Smooth muscle cell (in vitro differentiated cells): ENCODE results near the gene NEURL1. TPM values are rescaled to one million over a fixed set of nuclear protein-coding genes. Genes with fewer than 3 reads are reported as not detected.
A peak's percentile ranks its signal among the peaks of the same experiment; 100 is the strongest.

Experiments used
- DNase-seq: peaks from one replicate; lab custom pipeline; 2025; ENCODE audit not compliant: unreplicated experiment; lab: John Stamatoyannopoulos, UW
- H2AFZ ChIP-seq: fragments of 200-600 bp; sonication (generic); 2 replicates; pipeline ENCODE4 v1.6.0; 2016; ENCODE audit warnings: antibody characterized with exemption, low read depth, mild to moderate bottlenecking
- H3F3A ChIP-seq: fragments of 200-600 bp; sonication (generic); 2 replicates; pipeline ENCODE4 v1.6.0; 2017; ENCODE audit warnings: antibody characterized with exemption, low read depth
- H3K27ac ChIP-seq: fragments of 200-600 bp; sonication (generic); 2 replicates; pipeline ENCODE4 v1.5.1; 2016; ENCODE audit warnings: low read depth, mild to moderate bottlenecking
- H3K27me3 ChIP-seq: fragments of 200-600 bp; sonication (generic); 2 replicates; pipeline ENCODE4 v1.6.1; 2016; ENCODE audit warnings: low read depth, mild to moderate bottlenecking
- H3K36me3 ChIP-seq: fragments of 200-600 bp; sonication (generic); 2 replicates; pipeline ENCODE4 v1.5.1; 2016; ENCODE audit warnings: low read depth
- H3K4me1 ChIP-seq: fragments of 200-600 bp; sonication (generic); 2 replicates; pipeline ENCODE4 v1.5.1; 2016; ENCODE audit warnings: low read depth
- H3K4me2 ChIP-seq: fragments of 200-600 bp; sonication (generic); 2 replicates; pipeline ENCODE4 v1.6.0; 2016; ENCODE audit warnings: mild to moderate bottlenecking
- H3K4me3 ChIP-seq: fragments of 200-600 bp; sonication (generic); 2 replicates; pipeline ENCODE4 v1.5.1; 2016; ENCODE audit warnings: mild to moderate bottlenecking
- H3K79me2 ChIP-seq: fragments of 200-600 bp; sonication (generic); 2 replicates; pipeline ENCODE4 v1.6.0; 2016; ENCODE audit warnings: low read depth, mild to moderate bottlenecking
- H3K9ac ChIP-seq: fragments of 200-600 bp; sonication (generic); 2 replicates; pipeline ENCODE4 v1.6.0; 2016; ENCODE audit warnings: low read depth
- H3K9me3 ChIP-seq: fragments of 200-600 bp; sonication (generic); replicated peaks from 2 replicates; pipeline ENCODE4 v1.5.1; 2016; ENCODE audit warnings: low read depth
- H4K20me1 ChIP-seq: fragments of 200-600 bp; sonication (generic); 2 replicates; pipeline ENCODE4 v1.6.0; 2016; ENCODE audit warnings: low read depth
- WGBS: methylation state at CpG from one replicate; pipeline ENCODE4 v1.1.7; 2016; ENCODE audit warnings: low lambda C conversion rate; 5-methylcytosine and 5-hydroxymethylcytosine counted together
- polyA plus RNA-seq: library from polyadenylated mRNA; unstranded; fragments of >200 nt; fragmentation: Nextera tagmentation; extraction: Ambion mirVana; gene quantifications from 2 replicates; pipeline ENCODE4 v1.2.1, GENCODE V29; 2016
- total RNA-seq: library from RNA; depleted of rRNA; stranded (reverse); fragments of >200 nt; gene quantifications from 2 replicates; pipeline ENCODE4 v1.2.3, GENCODE V29; 2014
- TF ChIP-seq, protein P1 (sequence below): fragments of 200-600 bp; sonication (generic); IDR thresholded peaks from 2 replicates; pipeline ENCODE4 v1.5.1; 2017; ENCODE audit warnings: borderline replicate concordance, mild to moderate bottlenecking, antibody characterized with exemption; ENCODE audit not compliant: insufficient read depth, poor library complexity, severe bottlenecking

The NEURL1 gene
- total and polyA plus RNA-seq, 2 experiments from 2014 or later = 0.04 to 0.91 TPM

DNA sequence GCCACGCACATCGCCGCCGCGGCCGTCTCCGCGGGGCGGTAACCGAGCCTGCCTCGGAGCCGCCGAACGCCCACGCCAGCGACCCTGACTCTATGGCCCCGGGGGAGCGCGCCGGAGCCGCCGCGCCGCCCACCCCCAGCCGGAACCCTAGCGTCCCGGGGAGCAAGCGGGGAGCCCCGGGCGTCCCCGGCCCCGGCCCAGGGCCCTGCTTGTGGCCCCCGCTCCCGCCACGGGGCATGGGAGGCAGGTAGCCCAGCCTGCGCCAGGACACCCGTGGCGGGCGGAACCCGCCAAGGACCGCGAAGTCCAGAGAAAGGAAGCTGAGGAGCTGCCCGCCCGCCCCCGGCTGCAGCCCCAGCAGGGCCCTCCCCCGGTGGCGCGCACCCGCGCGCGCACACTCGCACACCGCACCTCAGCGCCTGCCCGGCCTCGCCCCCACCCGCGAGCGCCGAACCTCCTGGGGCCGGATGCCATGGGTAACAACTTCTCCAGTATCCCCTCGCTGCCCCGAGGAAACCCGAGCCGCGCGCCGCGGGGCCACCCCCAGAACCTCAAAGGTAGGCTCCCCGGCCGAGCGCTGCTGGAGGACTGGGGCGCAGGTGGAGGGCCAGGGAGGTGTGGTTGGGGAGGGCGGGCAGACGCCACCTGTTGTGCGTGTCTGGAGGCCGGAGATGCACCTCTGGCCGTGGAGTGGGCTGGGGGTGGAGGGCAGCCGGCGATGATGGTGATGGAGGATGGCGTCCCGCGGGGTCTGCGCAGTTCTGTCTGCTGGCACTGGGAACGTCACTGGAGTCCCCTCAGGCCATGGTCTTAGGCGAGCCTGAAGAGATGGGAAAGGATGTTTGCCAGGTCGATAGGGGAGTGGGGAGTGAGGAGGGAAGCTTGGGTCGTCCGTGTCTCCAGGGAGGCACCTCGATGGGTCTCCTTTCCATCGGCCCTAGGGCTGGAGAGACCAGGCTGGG lies 692 bp downstream of the NEURL1 start:
- Histone ChIP-seq H3K9me3 (no peaks in the 10 kb centered on the region), H3K4me3 (peak overlapping the region; percentile 64), H3K4me1 (peaks cover 4% of the 10 kb centered on the region), H3K36me3 (no peaks in the 10 kb centered on the region), H3K4me2 (peak overlapping the region; percentile 92), H3K79me2 (no peaks in the 10 kb centered on the region), H3K9ac (no peak overlapping the region), H4K20me1 (no peaks in the 10 kb centered on the region), H2AFZ (peak overlapping the region; percentile 69), H3F3A (peaks cover 12% of the 10 kb centered on the region), H3K27ac (no peak overlapping the region), H3K27me3 (peaks cover 46% of the 10 kb centered on the region)
- WGBS = 8% methylated on average over 27 of the region's 92 CpGs
- TF ChIP-seq, protein P1, sequence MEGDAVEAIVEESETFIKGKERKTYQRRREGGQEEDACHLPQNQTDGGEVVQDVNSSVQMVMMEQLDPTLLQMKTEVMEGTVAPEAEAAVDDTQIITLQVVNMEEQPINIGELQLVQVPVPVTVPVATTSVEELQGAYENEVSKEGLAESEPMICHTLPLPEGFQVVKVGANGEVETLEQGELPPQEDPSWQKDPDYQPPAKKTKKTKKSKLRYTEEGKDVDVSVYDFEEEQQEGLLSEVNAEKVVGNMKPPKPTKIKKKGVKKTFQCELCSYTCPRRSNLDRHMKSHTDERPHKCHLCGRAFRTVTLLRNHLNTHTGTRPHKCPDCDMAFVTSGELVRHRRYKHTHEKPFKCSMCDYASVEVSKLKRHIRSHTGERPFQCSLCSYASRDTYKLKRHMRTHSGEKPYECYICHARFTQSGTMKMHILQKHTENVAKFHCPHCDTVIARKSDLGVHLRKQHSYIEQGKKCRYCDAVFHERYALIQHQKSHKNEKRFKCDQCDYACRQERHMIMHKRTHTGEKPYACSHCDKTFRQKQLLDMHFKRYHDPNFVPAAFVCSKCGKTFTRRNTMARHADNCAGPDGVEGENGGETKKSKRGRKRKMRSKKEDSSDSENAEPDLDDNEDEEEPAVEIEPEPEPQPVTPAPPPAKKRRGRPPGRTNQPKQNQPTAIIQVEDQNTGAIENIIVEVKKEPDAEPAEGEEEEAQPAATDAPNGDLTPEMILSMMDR = no peak
- no peak for DNase-seq

DNA sequence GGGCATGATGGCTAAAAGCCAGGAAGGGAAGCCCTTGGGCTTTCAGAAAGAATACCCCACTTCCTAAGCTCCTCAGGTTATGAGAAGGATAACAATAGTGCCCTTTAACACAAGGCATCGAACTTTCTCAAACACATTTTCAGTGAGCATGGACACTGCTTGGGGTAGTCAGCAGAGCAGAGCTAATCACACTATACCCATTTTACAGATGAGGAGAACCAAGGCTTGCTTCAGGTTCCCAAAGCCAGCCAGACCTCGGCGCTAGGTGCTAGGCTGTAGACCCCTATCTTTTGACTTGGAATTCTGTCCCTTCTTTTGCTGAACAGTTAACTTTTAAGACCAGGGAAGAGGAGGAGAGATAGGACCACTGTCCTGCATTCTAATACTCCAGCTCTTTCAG lies 1.8 kb downstream of the NEURL1 start:
- peaks cover 46% of the 10 kb centered on the region for H3K27me3 ChIP-seq
- H2AFZ ChIP-seq = no peak overlapping the region
- no peak overlapping the region for H3K9ac ChIP-seq
- no peaks in the 10 kb centered on the region for H3K9me3 ChIP-seq
- peaks cover 12% of the 10 kb centered on the region for H3F3A ChIP-seq
- peaks cover 11% of the 10 kb centered on the region for H3K4me1 ChIP-seq
- H3K4me2 ChIP-seq = no peak overlapping the region
- TF ChIP-seq, protein P1 = no peak
- H3K79me2 ChIP-seq = no peaks in the 10 kb centered on the region
- no peak overlapping the region for H3K4me3 ChIP-seq
- DNase-seq = no peak
- H3K36me3 ChIP-seq = no peaks in the 10 kb centered on the region
- WGBS = 95% methylated on average over 3 of the region's 3 CpGs
- H4K20me1 ChIP-seq = no peaks in the 10 kb centered on the region
- no peak overlapping the region for H3K27ac ChIP-seq

DNA sequence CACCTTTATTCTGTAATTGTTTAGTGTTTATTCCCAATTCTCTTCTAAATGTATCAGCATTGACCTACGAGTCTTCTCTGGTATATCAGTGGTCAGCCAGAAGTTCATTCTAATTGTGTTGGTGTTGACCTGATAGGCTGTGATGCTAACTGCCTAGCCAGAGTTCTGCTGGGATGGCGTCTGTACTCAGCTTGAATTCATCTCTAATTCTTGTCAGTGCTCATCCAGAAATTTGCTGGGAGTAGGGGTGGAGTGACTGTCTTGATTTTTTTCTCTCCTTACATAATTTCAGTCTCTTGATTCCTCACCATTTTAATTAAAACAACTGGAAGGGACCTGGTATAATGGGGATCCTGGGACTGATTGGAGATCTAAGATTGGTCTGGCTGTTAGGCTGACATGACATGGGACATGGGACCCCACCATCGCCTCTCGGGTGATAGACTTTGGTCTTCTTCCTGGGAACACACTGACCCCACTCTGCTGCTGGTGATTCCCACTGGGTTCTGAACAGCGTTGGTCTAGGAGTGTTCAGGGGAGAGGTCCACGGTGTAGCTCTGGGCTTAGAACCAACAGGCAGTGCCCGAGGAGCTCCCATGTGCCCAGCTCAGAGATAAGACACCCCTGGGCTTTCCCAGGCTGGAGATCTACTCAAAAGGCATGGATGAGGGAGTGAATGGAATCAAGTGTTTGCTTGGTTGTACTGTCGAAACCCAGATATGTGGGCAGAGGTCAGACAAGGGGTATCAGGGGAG lies 3.8 kb downstream of the NEURL1 start:
- TF ChIP-seq, protein P1 = no peak
- Histone ChIP-seq H3F3A (peaks cover 10% of the 10 kb centered on the region), H3K4me3 (no peak overlapping the region), H3K4me2 (no peak overlapping the region), H3K79me2 (no peaks in the 10 kb centered on the region), H2AFZ (no peak overlapping the region), H3K4me1 (peaks cover 8% of the 10 kb centered on the region), H3K27me3 (peaks cover 46% of the 10 kb centered on the region), H3K9ac (no peak overlapping the region), H4K20me1 (no peaks in the 10 kb centered on the region), H3K27ac (no peak overlapping the region), H3K9me3 (no peaks in the 10 kb centered on the region), H3K36me3 (no peaks in the 10 kb centered on the region)
- WGBS = 89% methylated on average over 8 of the region's 8 CpGs
- no peak for DNase-seq
